Kidney epithelial cell (primary cell): Measurements from ENCODE around the gene MPRIP. TPM values are rescaled to one million over a fixed set of nuclear protein-coding genes. Genes with fewer than 3 reads are reported as not detected.

Experiments used
- DNase-seq: peaks from one replicate; pipeline ENCODE4 v3.0.0-alpha.2; 2010; ENCODE audit warnings: low read depth
- H3K27me3 ChIP-seq: 2 replicates; pipeline ENCODE4 v1.6.0; 2011; ENCODE audit warnings: low read length; ENCODE audit not compliant: control insufficient read depth, insufficient read depth
- H3K36me3 ChIP-seq: 2 replicates; pipeline ENCODE4 v1.5.1; 2011; ENCODE audit warnings: low read length; ENCODE audit not compliant: control insufficient read depth, insufficient read depth
- H3K4me3 ChIP-seq: 2 replicates; pipeline ENCODE4 v1.5.1; 2011; ENCODE audit warnings: low read depth, mild to moderate bottlenecking, control low read depth, low read length
- total RNA-seq: library from RNA; depleted of rRNA; stranded (reverse); fragments of >200 nt; gene quantifications from 2 replicates; pipeline ENCODE4 v1.2.3, GENCODE V29; 2015
- TF ChIP-seq, protein P1 (sequence below): IDR thresholded peaks from 2 replicates; pipeline ENCODE4 v1.5.1; 2011; ENCODE audit warnings: mild to moderate bottlenecking, moderate library complexity, low read length, control low read depth, inconsistent platforms; ENCODE audit not compliant: insufficient read depth, poor library complexity, severe bottlenecking

The MPRIP gene
- total RNA-seq, 1 donor from 2014 or later = 99.6 TPM

DNA sequence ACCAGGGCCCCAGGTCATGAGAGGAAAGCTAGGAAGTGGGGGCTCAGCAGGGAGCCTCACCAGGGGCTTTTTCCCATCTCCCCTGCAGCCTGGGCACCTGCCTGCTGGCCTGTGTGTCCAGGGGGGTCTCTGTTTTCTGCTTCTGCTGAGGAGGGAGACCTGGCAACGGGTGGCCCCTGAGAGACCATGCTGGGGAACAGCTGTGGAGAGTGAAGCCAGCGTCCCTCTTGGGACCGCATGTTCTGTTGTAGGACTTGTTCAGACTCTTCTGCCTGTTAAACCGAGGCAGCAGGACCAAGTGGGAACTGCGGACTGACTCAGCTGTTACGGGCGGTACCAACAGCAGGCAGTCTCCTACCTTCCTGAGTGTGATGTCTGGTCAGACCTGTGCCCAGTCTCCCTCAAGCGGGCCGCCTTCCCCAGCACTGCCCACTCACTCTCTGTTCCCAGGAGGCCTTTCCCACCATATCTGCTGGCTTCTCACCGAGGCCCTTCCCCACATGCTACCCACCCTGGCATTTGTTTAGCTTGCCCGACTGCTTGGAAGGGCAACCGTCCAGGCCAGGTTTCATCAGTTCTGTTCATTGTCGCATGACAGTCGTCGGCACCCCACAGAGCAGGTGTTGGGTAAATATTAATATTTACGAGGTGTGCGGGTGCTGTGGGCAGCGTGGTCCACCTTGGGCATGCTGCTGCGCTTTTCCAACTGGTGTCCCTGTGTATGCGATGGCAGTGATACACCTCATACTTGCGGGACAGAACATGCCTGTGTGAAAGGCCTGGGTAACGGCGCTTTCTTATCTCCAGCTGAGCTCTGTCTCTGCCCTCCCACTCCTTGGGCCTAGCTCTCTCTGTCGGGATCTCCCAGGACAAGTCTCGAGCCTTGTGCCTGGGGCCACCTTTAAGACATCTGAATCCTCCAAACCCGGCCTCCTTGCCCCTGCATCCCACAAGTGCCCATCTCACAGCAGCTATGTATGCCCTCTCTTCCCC lies 69.4 kb downstream of the MPRIP start:
- no peaks in the 10 kb centered on the region for H3K27me3 ChIP-seq

DNA sequence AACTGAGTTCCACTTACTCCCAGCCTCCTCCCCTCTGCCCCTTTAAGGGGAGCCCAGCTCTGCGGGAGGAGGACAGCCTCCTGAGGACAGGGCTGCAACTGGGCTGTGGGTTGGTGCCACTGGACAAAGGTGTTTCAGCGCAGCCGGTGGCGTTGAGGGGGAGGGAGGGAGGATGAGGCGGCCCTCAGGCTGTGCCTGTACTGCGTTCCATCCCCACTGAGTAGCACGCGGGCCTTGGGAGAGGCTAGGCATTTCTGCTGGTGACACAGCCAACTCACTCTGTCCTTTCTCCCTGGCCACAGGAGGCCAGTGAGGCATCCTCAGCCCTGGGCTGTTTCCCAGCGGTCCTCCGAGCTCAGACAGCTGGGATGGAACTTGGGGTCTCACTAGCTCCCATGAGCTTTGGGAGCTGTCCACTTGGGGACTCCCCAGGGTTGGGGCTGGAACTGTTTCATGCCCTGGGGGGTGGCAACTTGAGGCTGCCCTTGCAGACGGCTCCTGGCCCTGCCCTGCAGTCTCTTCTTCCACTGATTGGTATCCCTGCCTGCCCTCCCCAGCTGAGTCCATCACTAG lies 70.5 kb downstream of the MPRIP start:
- TF ChIP-seq, protein P1, sequence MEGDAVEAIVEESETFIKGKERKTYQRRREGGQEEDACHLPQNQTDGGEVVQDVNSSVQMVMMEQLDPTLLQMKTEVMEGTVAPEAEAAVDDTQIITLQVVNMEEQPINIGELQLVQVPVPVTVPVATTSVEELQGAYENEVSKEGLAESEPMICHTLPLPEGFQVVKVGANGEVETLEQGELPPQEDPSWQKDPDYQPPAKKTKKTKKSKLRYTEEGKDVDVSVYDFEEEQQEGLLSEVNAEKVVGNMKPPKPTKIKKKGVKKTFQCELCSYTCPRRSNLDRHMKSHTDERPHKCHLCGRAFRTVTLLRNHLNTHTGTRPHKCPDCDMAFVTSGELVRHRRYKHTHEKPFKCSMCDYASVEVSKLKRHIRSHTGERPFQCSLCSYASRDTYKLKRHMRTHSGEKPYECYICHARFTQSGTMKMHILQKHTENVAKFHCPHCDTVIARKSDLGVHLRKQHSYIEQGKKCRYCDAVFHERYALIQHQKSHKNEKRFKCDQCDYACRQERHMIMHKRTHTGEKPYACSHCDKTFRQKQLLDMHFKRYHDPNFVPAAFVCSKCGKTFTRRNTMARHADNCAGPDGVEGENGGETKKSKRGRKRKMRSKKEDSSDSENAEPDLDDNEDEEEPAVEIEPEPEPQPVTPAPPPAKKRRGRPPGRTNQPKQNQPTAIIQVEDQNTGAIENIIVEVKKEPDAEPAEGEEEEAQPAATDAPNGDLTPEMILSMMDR = no peak
- H3K4me3 ChIP-seq = no peak overlapping the region
- no peaks in the 10 kb centered on the region for H3K27me3 ChIP-seq
- DNase-seq = no peak
- H3K36me3 ChIP-seq = no peaks in the 10 kb centered on the region

More for the DNA sequence above, 69.4 kb downstream of the MPRIP start:
- H3K36me3 ChIP-seq = no peaks in the 10 kb centered on the region
- H3K4me3 ChIP-seq = no peak overlapping the region
- no peak for DNase-seq
- TF ChIP-seq, protein P1 = no peak

DNA sequence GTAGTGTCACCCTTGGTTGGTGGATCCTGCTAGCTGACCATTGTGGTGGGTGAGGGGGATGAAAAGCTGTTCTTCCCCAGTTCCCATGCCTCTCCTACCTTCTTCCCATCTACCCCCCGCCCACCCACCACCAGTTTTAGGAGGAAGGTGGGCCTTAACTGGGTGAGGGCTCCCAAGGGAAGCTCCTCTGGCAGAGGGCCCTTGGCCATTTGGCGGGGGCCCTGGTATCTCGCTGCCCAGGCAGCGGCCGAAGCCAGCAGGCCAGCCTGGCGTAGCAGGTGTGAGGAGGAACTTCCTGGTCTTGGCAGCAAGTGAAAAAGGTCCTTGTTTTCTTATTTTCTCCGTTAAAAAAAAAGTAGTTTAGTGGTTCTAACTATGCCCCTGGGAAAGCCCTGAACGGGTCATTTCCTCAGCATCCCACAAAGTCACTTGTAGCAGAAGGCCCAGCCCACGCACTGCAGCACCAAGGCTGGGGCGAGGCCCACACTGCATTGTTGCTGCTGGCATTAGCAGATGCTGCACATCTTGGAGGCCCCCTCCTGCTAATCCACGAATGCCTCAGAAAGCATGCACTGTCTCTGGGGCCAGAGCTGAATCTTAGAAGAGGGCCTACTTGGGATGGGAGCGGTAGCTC lies 72.5 kb downstream of the MPRIP start:
- TF ChIP-seq, protein P1 = no peak
- no peak for DNase-seq
- H3K4me3 ChIP-seq = no peak overlapping the region
- no peaks in the 10 kb centered on the region for H3K36me3 ChIP-seq
- no peaks in the 10 kb centered on the region for H3K27me3 ChIP-seq

DNA sequence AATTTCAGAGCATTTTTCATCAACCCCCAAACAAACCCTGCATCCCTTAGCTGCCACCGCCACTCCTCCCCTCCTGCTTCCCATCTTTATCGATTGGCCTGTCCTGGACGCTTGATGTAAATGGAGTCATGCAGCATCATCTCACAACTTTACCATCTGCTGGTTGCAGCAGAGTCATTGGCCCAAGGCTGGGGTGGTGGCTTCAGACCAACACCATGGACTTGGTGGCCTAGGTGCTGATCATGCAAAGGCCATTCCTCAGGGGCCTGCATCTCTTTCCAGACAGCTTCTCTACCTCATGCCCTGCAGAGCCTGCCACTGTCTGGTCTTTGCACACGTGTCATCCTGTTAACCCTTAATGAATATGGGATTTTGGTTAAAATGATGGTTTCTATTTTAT lies 73.4 kb downstream of the MPRIP start:
- Histone ChIP-seq H3K4me3 (no peak overlapping the region), H3K36me3 (no peaks in the 10 kb centered on the region), H3K27me3 (no peaks in the 10 kb centered on the region)
- TF ChIP-seq, protein P1 = no peak
- no peak for DNase-seq

DNA sequence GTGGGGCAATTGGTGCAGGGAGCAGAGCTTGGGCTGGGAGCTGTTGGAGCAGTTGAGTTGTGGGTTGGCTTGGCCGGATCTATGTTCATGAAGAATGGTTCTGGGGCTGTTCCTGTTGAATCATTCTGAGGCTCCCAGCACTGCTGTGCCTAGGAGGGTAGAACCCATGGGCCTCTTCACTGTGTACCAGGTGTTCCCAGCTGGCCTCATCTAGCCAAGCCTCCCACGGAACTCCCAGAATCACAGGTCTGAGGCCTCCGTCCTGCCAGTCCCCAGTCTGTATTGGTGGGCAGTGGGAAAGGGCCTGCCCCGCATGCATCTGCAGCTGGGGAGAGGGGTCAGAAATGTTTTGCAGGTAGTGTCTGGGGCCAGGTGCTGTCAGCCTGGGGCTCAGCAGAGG lies 74.1 kb downstream of the MPRIP start:
- no peak for DNase-seq
- no peaks in the 10 kb centered on the region for H3K36me3 ChIP-seq
- no peak overlapping the region for H3K4me3 ChIP-seq
- no peaks in the 10 kb centered on the region for H3K27me3 ChIP-seq
- TF ChIP-seq, protein P1 = no peak
